Daoy (cell line): ENCODE data around the gene SIVA1. TPM values are rescaled to one million over a fixed set of nuclear protein-coding genes. Genes with fewer than 3 reads are reported as not detected.

ENCODE experiments used
- DNase-seq: peaks from one replicate; pipeline ENCODE4 v3.0.0-alpha.2; 2015; ENCODE audit warnings: low read depth
- total RNA-seq: library from RNA; depleted of rRNA; stranded (reverse); fragments of >200 nt; shearing (Covaris generic); gene quantifications from 2 replicates; pipeline ENCODE4 v1.2.3, GENCODE V29; 2014

The SIVA1 gene
- total RNA-seq, 1 experiment from 2014 or later: 525 TPM

GRCh38 chr14:104784846-104785707 is 32.1 kb downstream of the SIVA1 start:
- no peak for DNase-seq

- DNase-seq: no peak
Measured at GRCh38 chr14:104785708-104786080, 32.7 kb downstream of the SIVA1 start.

- DNase-seq: no peak
Measured at GRCh38 chr14:104786091-104786586, 33.2 kb downstream of the SIVA1 start.

- no peak for DNase-seq
Measured at GRCh38 chr14:104786726-104787675, 34.1 kb downstream of the SIVA1 start.

- DNase-seq: no peak
Measured at GRCh38 chr14:104787736-104788135, 34.8 kb downstream of the SIVA1 start.

GRCh38 chr14:104788161-104788818 is 35.3 kb downstream of the SIVA1 start:
- no peak for DNase-seq

GRCh38 chr14:104788873-104789663 is 36.1 kb downstream of the SIVA1 start:
- DNase-seq: no peak

- DNase-seq: no peak
Measured at GRCh38 chr14:104789752-104790743, 37.1 kb downstream of the SIVA1 start.

- no peak for DNase-seq
Measured at GRCh38 chr14:104791425-104791824, 38.5 kb downstream of the SIVA1 start.

- DNase-seq: no peak
Measured at GRCh38 chr14:104792101-104792884, 39.3 kb downstream of the SIVA1 start.

- no peak for DNase-seq
Measured at GRCh38 chr14:104792945-104793702, 40.2 kb downstream of the SIVA1 start.

- no peak for DNase-seq
Measured at GRCh38 chr14:104793703-104793959, 40.7 kb downstream of the SIVA1 start.

- peak; percentile 79 for DNase-seq
Measured at GRCh38 chr14:104794099-104794498, 41.2 kb downstream of the SIVA1 start.

- peak; percentile 43 for DNase-seq
Measured at GRCh38 chr14:104794631-104794992, 41.7 kb downstream of the SIVA1 start.

GRCh38 chr14:104794993-104795780 is 42.2 kb downstream of the SIVA1 start, which contains the start of gene AKT1:
Gene AKT1, minus strand, starts transcription at chr14:104795748. Its CDS starts 3,105 bp downstream, at chr14:104792643.
- DNase-seq: peak; percentile 46

- DNase-seq: peak; percentile 79
Measured at GRCh38 chr14:104795781-104796686, 43.1 kb downstream of the SIVA1 start.

- DNase-seq: no peak
Measured at GRCh38 chr14:104796687-104797081, 43.7 kb downstream of the SIVA1 start.
